Activated T-cell treated with anti-CD3 and anti-CD28 coated beads for 4 hours (primary cell): ENCODE results near the gene STAG2.

ENCODE experiments used
- DNase-seq: peaks from one replicate; pipeline ENCODE4 v3.0.0-alpha.2; 2020

Gene STAG2

GRCh38 chrX:123976706-123977316 lies 15.3 kb downstream of the STAG2 start:
- DNase-seq: no peak

- DNase-seq: no peak
These were observed 21.7 kb downstream of the STAG2 start for GRCh38 chrX:123983240-123983639.

GRCh38 chrX:123986377-123986776 lies 24.9 kb downstream of the STAG2 start:
- DNase-seq: no peak

- DNase-seq: no peak
These were observed 27.1 kb downstream of the STAG2 start for GRCh38 chrX:123988423-123989111.

- no peak for DNase-seq
These were observed 27.7 kb downstream of the STAG2 start for GRCh38 chrX:123989235-123989634.

GRCh38 chrX:123990169-123990568 lies 28.7 kb downstream of the STAG2 start:
- no peak for DNase-seq

- DNase-seq: no peak
These were observed 29.1 kb downstream of the STAG2 start for GRCh38 chrX:123990602-123991001.

- no peak for DNase-seq
These were observed 31.8 kb downstream of the STAG2 start for GRCh38 chrX:123993326-123993725.

GRCh38 chrX:123993904-123994635 lies 32.6 kb downstream of the STAG2 start:
- DNase-seq: no peak

GRCh38 chrX:123994730-123995129 lies 33.2 kb downstream of the STAG2 start:
- DNase-seq: no peak

GRCh38 chrX:124001581-124001980 lies 40.1 kb downstream of the STAG2 start:
- DNase-seq: no peak

GRCh38 chrX:124005228-124005627 lies 43.7 kb downstream of the STAG2 start:
- no peak for DNase-seq

GRCh38 chrX:124010157-124010556 lies 48.7 kb downstream of the STAG2 start:
- DNase-seq: no peak

GRCh38 chrX:124010566-124010965 lies 49.1 kb downstream of the STAG2 start:
- no peak for DNase-seq

- DNase-seq: no peak
These were observed 54.2 kb downstream of the STAG2 start for GRCh38 chrX:124015721-124016120.

- no peak for DNase-seq
These were observed 55.3 kb downstream of the STAG2 start for GRCh38 chrX:124016825-124017224.

GRCh38 chrX:124018023-124018422 lies 56.5 kb downstream of the STAG2 start:
- DNase-seq: no peak

GRCh38 chrX:124023838-124024238 lies 62.3 kb downstream of the STAG2 start:
- no peak for DNase-seq

- DNase-seq: no peak
These were observed 65.0 kb downstream of the STAG2 start for GRCh38 chrX:124026529-124026928.

GRCh38 chrX:124028182-124028581 lies 66.7 kb downstream of the STAG2 start:
- DNase-seq: no peak

GRCh38 chrX:124030520-124030919 lies 69.0 kb downstream of the STAG2 start:
- DNase-seq: no peak

- DNase-seq: no peak
These were observed 72.3 kb downstream of the STAG2 start for GRCh38 chrX:124033821-124034220.

- no peak for DNase-seq
These were observed 74.2 kb downstream of the STAG2 start for GRCh38 chrX:124035657-124036056.

- DNase-seq: no peak
These were observed 80.5 kb downstream of the STAG2 start for GRCh38 chrX:124042042-124042441.
